Prostate gland (tissue), 2 donors: Measurements from ENCODE around the gene CAPN1. TPM values are rescaled to one million over a fixed set of nuclear protein-coding genes. Genes with fewer than 3 reads are reported as not detected.
"Not testable (repeated sequence)": the region's sequence is repeated elsewhere in the genome, so short reads cannot be mapped to it uniquely, and the experiment has no call there.

Experiments
- DNase-seq: peaks from one replicate; pipeline ENCODE4 v3.0.0-alpha.2; 2019; ENCODE audit warnings: low spot score
- H3K27ac ChIP-seq, 2 donors: fragments of 200-600 bp; sonication (generic); 2 replicates each; pipeline ENCODE4 v1.5.1; 2017 to 2019
- H3K27me3 ChIP-seq: fragments of 200-600 bp; sonication (generic); replicated peaks from 2 replicates; pipeline ENCODE4 v1.5.1; 2019; ENCODE audit not compliant: insufficient read depth
- H3K36me3 ChIP-seq, 2 donors: fragments of 200-600 bp; sonication (generic); 1 replicate in 1 of 2; 2 replicates in 1 of 2; pipeline versions ENCODE4 v1.5.1 to v1.8.1; 2017 to 2019
- H3K4me1 ChIP-seq: fragments of 200-600 bp; sonication (generic); replicated peaks from 2 replicates; pipeline ENCODE4 v1.5.1; 2019
- H3K4me3 ChIP-seq, 2 donors: fragments of 200-600 bp; sonication (generic); 2 replicates each; pipeline ENCODE4 v1.5.1; 2017 to 2019
- H3K9me3 ChIP-seq: fragments of 200-600 bp; sonication (generic); 2 replicates; pipeline ENCODE4 v1.5.1; 2017
- CTCF ChIP-seq, 4 experiments: fragments of 200-600 bp in 2 of 4; fragments of 450-650 bp in 2 of 4; sonication (generic) in 2 of 4; IDR thresholded peaks; 1 replicate in 3 of 4; 2 replicates in 1 of 4; pipeline ENCODE4 v1.5.1; 2016 to 2019; ENCODE audit warnings: antibody characterized with exemption in 4 of 4, mild to moderate bottlenecking in 2 of 4, moderate library complexity in 2 of 4
- POLR2A ChIP-seq: fragments of 450-650 bp; IDR thresholded peaks from one replicate; pipeline ENCODE4 v1.6.1; 2016; ENCODE audit warnings: antibody characterized with exemption, mild to moderate bottlenecking
- POLR2AphosphoS5 ChIP-seq: sonication (generic); formaldehyde crosslinking; IDR thresholded peaks from one replicate; pipeline ENCODE4 v1.6.1; 2017; ENCODE audit warnings: antibody characterized with exemption
- WGBS: methylation state at CpG from one replicate; pipeline ENCODE4 v1.1.5; 2018; 5-methylcytosine and 5-hydroxymethylcytosine counted together
- intact Hi-C: fragments of 100-400 bp; cut with DNase I; formaldehyde crosslinking; loops from one replicate; pipeline ENCODE4 v1.14.2; 2022
- total RNA-seq, 2 donors: library from RNA; depleted of rRNA; stranded (reverse); fragments of >200 nt; gene quantifications; one replicate each; pipeline ENCODE4 v1.1.0, GENCODE V29; 2016

Gene CAPN1
- total RNA-seq, 2 donors from 2014 or later: 215 to 374 TPM

- intact Hi-C loops: no loop called here
- Histone ChIP-seq H3K36me3 (no peaks in the 10 kb centered on the region), H3K27me3 (no peaks in the 10 kb centered on the region), H3K4me3 (no peak overlapping the region), H3K9me3 (no peaks in the 10 kb centered on the region), H3K27ac (no peak overlapping the region), H3K4me1 (no peaks in the 10 kb centered on the region)
- no peak for DNase-seq
- 78% methylated on average over 13 of the region's 23 CpGs for WGBS
- TF ChIP-seq CTCF (IDR thresholded peaks at IDR 0.05): no peak
- TF ChIP-seq POLR2A: no peak
- no peak for TF ChIP-seq POLR2AphosphoS5
Measured at GRCh38 chr11:65236194-65237059, 54.7 kb downstream of the CAPN1 start.

- H3K36me3 ChIP-seq, H3K4me1 ChIP-seq, intact Hi-C loops, DNase-seq, H3K27me3 ChIP-seq, H3K4me3 ChIP-seq, H3K9me3 ChIP-seq, H3K27ac ChIP-seq: not testable (repeated sequence)
- WGBS: 71% methylated on average over 6 of the region's 6 CpGs
Measured at GRCh38 chr11:65238302-65238701, 56.6 kb downstream of the CAPN1 start.

GRCh38 chr11:65241134-65241533 is 59.4 kb downstream of the CAPN1 start:
- intact Hi-C loops: no loop called here
- WGBS: 57% methylated on average over 5 of the region's 5 CpGs

GRCh38 chr11:65241692-65242091 is 60.0 kb downstream of the CAPN1 start:
- no peaks in the 10 kb centered on the region for H3K9me3 ChIP-seq
- no peak overlapping the region for H3K27ac ChIP-seq
- H3K4me1 ChIP-seq: no peaks in the 10 kb centered on the region
- intact Hi-C loops: no loop called here
- no peak overlapping the region for H3K4me3 ChIP-seq
- H3K27me3 ChIP-seq: no peaks in the 10 kb centered on the region
- no peak for DNase-seq
- TF ChIP-seq POLR2AphosphoS5 (no peak), POLR2A (no peak), CTCF (IDR thresholded peaks at IDR 0.05) (no peak)
- no peaks in the 10 kb centered on the region for H3K36me3 ChIP-seq

More at GRCh38 chr11:65241134-65241533, 59.4 kb downstream of the CAPN1 start:
- Histone ChIP-seq H3K27me3 (no peaks in the 10 kb centered on the region), H3K4me3 (no peak overlapping the region), H3K36me3 (no peaks in the 10 kb centered on the region), H3K4me1 (no peaks in the 10 kb centered on the region), H3K9me3 (no peaks in the 10 kb centered on the region), H3K27ac (no peak overlapping the region)
- no peak for DNase-seq
- TF ChIP-seq POLR2AphosphoS5: no peak
- TF ChIP-seq POLR2A: no peak
- TF ChIP-seq CTCF (IDR thresholded peaks at IDR 0.05): no peak

GRCh38 chr11:65242389-65242788 is 60.7 kb downstream of the CAPN1 start:
- no peaks in the 10 kb centered on the region for H3K9me3 ChIP-seq
- H3K27ac ChIP-seq: no peak overlapping the region
- H3K4me3 ChIP-seq: no peak overlapping the region
- TF ChIP-seq CTCF (IDR thresholded peaks at IDR 0.05): no peak
- TF ChIP-seq POLR2A: no peak
- no peak for TF ChIP-seq POLR2AphosphoS5
- H3K4me1 ChIP-seq: no peaks in the 10 kb centered on the region
- 82% methylated on average over 6 of the region's 6 CpGs for WGBS
- DNase-seq: no peak
- no peaks in the 10 kb centered on the region for H3K36me3 ChIP-seq
- H3K27me3 ChIP-seq: no peaks in the 10 kb centered on the region
- intact Hi-C loops: no loop called here
